ENCODE data around the gene SLAIN1.

The SLAIN1 gene

GRCh38 chr13:77693449-77693940, 4.0 kb upstream of the SLAIN1 start:
- Histone ChIP-seq H3K27ac (no peak overlapping the region), H3K27me3 (peaks cover 60% of the 10 kb centered on the region)
- TF ChIP-seq, protein P1, sequence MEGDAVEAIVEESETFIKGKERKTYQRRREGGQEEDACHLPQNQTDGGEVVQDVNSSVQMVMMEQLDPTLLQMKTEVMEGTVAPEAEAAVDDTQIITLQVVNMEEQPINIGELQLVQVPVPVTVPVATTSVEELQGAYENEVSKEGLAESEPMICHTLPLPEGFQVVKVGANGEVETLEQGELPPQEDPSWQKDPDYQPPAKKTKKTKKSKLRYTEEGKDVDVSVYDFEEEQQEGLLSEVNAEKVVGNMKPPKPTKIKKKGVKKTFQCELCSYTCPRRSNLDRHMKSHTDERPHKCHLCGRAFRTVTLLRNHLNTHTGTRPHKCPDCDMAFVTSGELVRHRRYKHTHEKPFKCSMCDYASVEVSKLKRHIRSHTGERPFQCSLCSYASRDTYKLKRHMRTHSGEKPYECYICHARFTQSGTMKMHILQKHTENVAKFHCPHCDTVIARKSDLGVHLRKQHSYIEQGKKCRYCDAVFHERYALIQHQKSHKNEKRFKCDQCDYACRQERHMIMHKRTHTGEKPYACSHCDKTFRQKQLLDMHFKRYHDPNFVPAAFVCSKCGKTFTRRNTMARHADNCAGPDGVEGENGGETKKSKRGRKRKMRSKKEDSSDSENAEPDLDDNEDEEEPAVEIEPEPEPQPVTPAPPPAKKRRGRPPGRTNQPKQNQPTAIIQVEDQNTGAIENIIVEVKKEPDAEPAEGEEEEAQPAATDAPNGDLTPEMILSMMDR (IDR thresholded peaks at IDR 0.05): no peak

GRCh38 chr13:77696006-77696878, 1.2 kb upstream of the SLAIN1 start:
- H3K36me3 ChIP-seq: no peaks in the 10 kb centered on the region
- H3K27ac ChIP-seq: no peak overlapping the region
- H3K4me3 ChIP-seq (ENCODE audit: low read depth in 1 of 2, low read length in 1 of 2): no peak overlapping the region
- TF ChIP-seq, protein P1 (IDR thresholded peaks at IDR 0.05): no peak
- H3K27me3 ChIP-seq: peaks cover 51% of the 10 kb centered on the region
- no peaks in the 10 kb centered on the region for H3K9me3 ChIP-seq
- peaks cover 12 to 18% of the 10 kb centered on the region in 2 experiments for H3K4me1 ChIP-seq (ENCODE audit: control insufficient read depth in 1 of 2, insufficient read depth in 1 of 2, low read depth in 1 of 2, low read length in 1 of 2)

More at GRCh38 chr13:77693449-77693940, 4.0 kb upstream of the SLAIN1 start:
- H3K4me3 ChIP-seq (ENCODE audit: low read depth in 1 of 2, low read length in 1 of 2): no peak overlapping the region
- no peaks in the 10 kb centered on the region for H3K36me3 ChIP-seq
- peaks cover 3 to 11% of the 10 kb centered on the region in 2 experiments for H3K4me1 ChIP-seq (ENCODE audit: control insufficient read depth in 1 of 2, insufficient read depth in 1 of 2, low read depth in 1 of 2, low read length in 1 of 2)
- H3K9me3 ChIP-seq: no peaks in the 10 kb centered on the region

GRCh38 chr13:77696879-77697216, 639 bp upstream of the SLAIN1 start:
- no peaks in the 10 kb centered on the region for H3K9me3 ChIP-seq
- no peak overlapping the region for H3K27ac ChIP-seq
- peak overlapping the region; percentile 30 to 62 for H3K4me3 ChIP-seq (ENCODE audit: low read depth in 1 of 2, low read length in 1 of 2)
- TF ChIP-seq, protein P1 (IDR thresholded peaks at IDR 0.05): no peak
- H3K27me3 ChIP-seq: peaks cover 47% of the 10 kb centered on the region
- peaks cover 12 to 18% of the 10 kb centered on the region in 2 experiments for H3K4me1 ChIP-seq (ENCODE audit: control insufficient read depth in 1 of 2, insufficient read depth in 1 of 2, low read depth in 1 of 2, low read length in 1 of 2)
- no peaks in the 10 kb centered on the region for H3K36me3 ChIP-seq

- Histone ChIP-seq H3K27me3 (peaks cover 40% of the 10 kb centered on the region), H3K27ac (peak overlapping the region; percentile 55), H3K4me3 (ENCODE audit: low read depth in 1 of 2, low read length in 1 of 2) (peak overlapping the region; percentile 73 to 75), H3K4me1 (ENCODE audit: control insufficient read depth in 1 of 2, insufficient read depth in 1 of 2, low read depth in 1 of 2, low read length in 1 of 2) (peaks cover 12 to 18% of the 10 kb centered on the region in 2 experiments), H3K36me3 (no peaks in the 10 kb centered on the region), H3K9me3 (no peaks in the 10 kb centered on the region)
- TF ChIP-seq, protein P1 (IDR thresholded peaks at IDR 0.05): no peak
These were observed 943 bp downstream of the SLAIN1 start for GRCh38 chr13:77698201-77699058.

DNA sequence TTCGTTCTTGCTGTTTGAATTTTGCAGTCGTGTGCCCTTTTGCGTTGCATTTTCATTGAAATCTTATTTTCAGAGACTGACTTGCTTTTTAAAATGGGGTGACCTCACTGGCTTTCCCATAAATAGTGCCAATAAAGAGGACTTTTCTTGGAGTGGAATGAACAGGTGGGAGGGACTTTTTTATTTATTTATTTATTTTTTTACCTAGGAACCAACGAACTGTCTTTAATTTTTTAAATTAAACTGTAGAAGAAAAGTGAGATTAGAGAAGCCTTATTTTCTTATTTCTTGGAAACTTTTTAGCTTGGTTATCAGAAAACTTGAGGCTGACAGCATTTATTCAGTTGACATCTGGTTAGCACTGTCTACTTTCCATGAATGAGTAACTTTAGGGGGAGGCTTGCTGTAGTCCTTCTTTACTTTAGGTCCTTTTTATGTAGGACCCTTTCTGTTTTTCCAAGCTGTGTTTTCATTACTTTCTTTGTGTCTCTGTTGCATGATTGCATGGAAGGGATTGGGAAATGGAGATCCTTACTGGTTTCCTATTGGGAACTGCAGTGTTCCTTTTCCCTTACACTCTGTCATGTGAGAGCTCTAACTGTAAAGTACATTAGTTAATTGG, 1.7 kb downstream of the SLAIN1 start:
- peaks cover 12 to 18% of the 10 kb centered on the region in 2 experiments for H3K4me1 ChIP-seq (ENCODE audit: control insufficient read depth in 1 of 2, insufficient read depth in 1 of 2, low read depth in 1 of 2, low read length in 1 of 2)
- H3K27ac ChIP-seq: no peak overlapping the region
- peak overlapping the region; percentile 73 to 75 for H3K4me3 ChIP-seq (ENCODE audit: low read depth in 1 of 2, low read length in 1 of 2)
- H3K27me3 ChIP-seq: peaks cover 36% of the 10 kb centered on the region
- no peaks in the 10 kb centered on the region for H3K36me3 ChIP-seq
- TF ChIP-seq, protein P1 (IDR thresholded peaks at IDR 0.05): no peak
- H3K9me3 ChIP-seq: no peaks in the 10 kb centered on the region
